GOT3 (cell line): Measurements from ENCODE around the gene TNFAIP6.

Source experiments
- DNase-seq: peaks from one replicate; lab custom pipeline; 2025; ENCODE audit warnings: mixed read lengths; lab: John Stamatoyannopoulos, UW

The TNFAIP6 gene

GRCh38 chr2:151359768-151360461 lies 2.5 kb downstream of the TNFAIP6 start:
- no peak for DNase-seq

- DNase-seq, result no peak
Observed at GRCh38 chr2:151361674-151362370, 4.4 kb downstream of the TNFAIP6 start.

- DNase-seq, result no peak
Observed at GRCh38 chr2:151363709-151364108, 6.3 kb downstream of the TNFAIP6 start.

GRCh38 chr2:151367571-151367970 lies 10.2 kb downstream of the TNFAIP6 start:
- DNase-seq, result no peak

GRCh38 chr2:151374436-151374835 lies 17.0 kb downstream of the TNFAIP6 start:
- DNase-seq, result no peak

GRCh38 chr2:151379169-151379568 lies 21.8 kb downstream of the TNFAIP6 start:
- no peak for DNase-seq

GRCh38 chr2:151380580-151381235 lies 23.3 kb downstream of the TNFAIP6 start:
- no peak for DNase-seq

- DNase-seq, result no peak
Observed at GRCh38 chr2:151381266-151381665, 23.9 kb downstream of the TNFAIP6 start.

- DNase-seq, result no peak
Observed at GRCh38 chr2:151388011-151388410, 30.6 kb downstream of the TNFAIP6 start.

- no peak for DNase-seq
Observed at GRCh38 chr2:151391436-151391835, 34.0 kb downstream of the TNFAIP6 start.

- DNase-seq, result no peak
Observed at GRCh38 chr2:151394509-151394908, 37.1 kb downstream of the TNFAIP6 start.

- DNase-seq, result no peak
Observed at GRCh38 chr2:151395509-151396374, 38.4 kb downstream of the TNFAIP6 start.

- DNase-seq, result no peak
Observed at GRCh38 chr2:151399981-151400380, 42.6 kb downstream of the TNFAIP6 start.

GRCh38 chr2:151401149-151401548 lies 43.8 kb downstream of the TNFAIP6 start:
- DNase-seq, result no peak

- DNase-seq, result no peak
Observed at GRCh38 chr2:151403914-151404313, 46.5 kb downstream of the TNFAIP6 start.

- DNase-seq, result no peak
Observed at GRCh38 chr2:151405376-151405775, 48.0 kb downstream of the TNFAIP6 start.

GRCh38 chr2:151407281-151407680 lies 49.9 kb downstream of the TNFAIP6 start:
- no peak for DNase-seq

- no peak for DNase-seq
Observed at GRCh38 chr2:151408788-151409600, 51.6 kb downstream of the TNFAIP6 start.

- DNase-seq, result peak; percentile 80
Observed at GRCh38 chr2:151409601-151410484, 52.5 kb downstream of the TNFAIP6 start, which contains the start of gene RIF1. RIF1 (plus strand) TSS chr2:151409902; CDS start chr2:151410424, 522 bp downstream.

GRCh38 chr2:151410485-151410834 lies 53.1 kb downstream of the TNFAIP6 start:
- DNase-seq, result no peak
